ENCODE measurements around the gene DROSHA.

The DROSHA gene

DNA sequence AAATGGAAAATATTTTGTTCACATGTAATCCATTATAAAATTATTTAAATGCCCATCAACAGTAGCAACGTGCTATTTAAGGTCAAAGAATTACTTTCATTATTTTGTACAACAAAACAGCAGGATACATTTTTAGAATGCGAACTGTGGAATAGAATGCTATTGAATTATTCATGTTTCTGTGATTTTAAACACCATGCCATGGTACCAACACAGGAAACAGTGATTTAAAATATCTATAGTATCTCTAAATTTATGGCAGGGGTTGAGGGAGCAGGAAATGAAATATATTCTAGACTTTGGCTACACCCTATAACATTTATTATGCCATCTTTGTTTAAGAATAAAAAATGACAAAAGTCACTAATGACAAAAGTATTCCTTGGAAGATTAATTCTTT is 62.4 kb downstream of the DROSHA start:
- DNase-seq = no peak

DNA sequence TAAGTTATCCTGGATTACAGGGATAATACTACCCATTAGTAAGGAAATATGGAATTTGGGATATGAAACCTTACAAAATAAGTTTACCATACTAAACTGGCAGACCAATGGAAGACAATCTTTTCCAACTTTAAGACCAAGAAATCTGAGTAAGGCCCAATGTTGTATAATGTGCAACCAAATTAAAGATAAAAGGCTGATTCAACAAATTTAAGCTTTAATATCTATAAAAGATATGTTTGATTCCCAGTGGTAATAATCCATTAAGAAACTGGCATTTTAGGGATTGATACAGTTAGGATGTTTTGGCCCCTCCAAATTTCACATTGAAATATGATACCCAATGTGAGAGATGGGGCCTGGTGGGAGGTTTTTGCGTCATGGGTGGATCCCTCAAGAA is 66.6 kb downstream of the DROSHA start:
- no peak for DNase-seq

DNA sequence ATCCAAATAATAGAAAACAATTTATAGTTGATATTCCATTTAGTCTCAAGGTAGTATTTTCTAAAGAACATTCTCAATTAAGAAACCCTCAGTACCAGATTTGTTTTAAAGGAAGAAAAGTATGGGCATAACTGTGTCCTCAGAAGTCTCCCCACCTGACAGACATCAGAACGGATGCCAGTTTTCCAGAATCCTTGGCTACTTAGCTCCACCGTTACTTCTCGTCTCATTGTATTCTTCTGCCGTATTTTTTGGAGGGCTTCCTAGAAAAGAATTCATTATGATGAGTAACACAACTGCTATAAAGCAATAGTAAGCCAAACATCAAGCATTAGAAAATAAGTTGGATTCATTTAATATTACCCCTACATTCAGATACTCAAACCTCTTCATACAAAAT is 67.8 kb downstream of the DROSHA start:
- DNase-seq = no peak

DNA sequence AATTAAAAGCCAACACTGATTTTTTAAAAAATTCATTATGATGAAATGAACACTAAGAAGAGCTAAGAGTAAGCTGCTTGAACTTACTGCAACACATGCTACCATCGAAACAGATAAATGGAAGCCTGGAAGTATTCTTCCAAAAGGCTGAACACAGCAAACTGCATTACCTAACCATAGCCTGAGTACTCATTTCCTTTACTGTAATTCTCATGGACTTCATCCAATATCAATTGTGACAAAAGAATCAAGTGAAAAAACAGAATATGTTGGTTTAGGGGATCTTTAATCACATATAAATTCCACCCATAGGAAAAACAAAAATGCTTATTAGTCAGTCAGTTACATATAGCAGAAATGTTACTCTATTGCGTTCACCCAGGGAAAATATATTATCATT is 68.5 kb downstream of the DROSHA start:
- no peak for DNase-seq

DNA sequence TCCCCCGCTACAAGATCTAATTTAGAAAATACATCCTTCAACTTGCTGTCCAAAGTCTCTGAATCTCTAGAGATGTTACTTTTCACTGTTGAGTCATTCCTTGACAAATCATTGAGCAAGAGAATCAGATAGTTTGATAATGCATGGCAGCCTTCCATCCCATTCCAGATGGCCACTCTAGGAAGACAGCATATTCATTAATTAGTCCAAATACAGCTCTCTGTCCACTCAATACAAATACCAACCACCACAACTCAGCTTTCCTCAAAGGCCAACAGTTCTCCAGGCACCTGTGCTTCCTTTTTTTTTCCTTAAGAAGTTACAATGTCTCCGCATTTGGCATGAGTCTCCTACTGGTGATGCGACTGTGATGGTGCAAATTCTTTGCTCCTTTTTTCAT is 72.3 kb downstream of the DROSHA start:
- DNase-seq = no peak

DNA sequence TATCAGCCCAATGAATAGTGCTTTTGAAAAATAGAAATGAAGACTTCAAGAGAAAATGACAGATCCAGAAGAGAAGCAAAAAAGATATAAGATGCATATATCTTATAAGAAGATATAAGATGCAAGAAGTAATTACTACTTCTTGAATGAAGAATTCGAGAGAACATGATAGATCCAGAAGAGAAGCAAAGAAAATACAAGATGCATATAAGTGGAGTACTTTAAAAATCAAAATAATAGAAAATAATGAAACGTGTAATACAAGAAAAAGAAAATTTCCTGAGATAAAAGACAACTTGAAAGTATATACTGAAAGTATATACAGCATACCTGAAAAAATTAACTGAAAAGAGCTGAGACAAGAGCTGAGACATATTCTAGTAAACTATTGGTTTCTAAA is 76.7 kb downstream of the DROSHA start:
- no peak for DNase-seq

DNA sequence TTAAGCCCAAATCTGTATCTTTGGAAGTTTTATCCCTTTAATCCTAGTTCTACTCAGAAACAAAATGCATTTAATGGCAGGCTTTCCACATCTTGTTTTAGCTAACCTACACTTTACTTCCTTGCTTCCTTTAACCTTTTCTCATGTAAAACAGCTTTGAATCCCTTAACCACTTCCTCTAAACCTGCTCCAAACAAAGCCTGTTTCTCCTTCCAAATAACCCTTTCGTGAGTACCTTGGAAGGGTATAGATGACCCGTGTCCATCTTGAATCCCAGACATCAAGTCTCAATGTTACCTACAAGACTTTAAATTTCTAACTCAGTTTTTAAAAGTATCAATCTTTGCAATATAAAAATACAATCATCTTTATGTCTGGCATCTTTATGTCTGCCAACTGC is 78.4 kb downstream of the DROSHA start:
- no peak for DNase-seq

DNA sequence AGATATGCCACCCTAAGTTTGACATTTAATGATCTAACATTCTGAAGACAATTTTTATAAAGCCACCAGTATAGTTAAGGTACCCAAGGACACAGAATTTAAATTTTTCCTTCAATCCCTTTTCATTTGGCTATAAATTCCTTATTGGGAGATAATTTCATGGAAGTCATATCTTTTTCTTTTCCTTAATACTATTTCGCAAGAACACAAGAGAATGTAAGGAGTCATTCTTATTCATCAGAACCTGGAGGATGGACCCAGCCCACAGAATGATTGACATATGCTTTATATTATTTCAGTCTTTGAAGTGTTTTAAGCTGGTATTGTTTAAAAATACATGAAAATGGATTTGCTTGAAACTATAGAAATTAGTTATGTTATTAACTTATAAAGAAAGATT is 79.6 kb downstream of the DROSHA start:
- DNase-seq = no peak

DNA sequence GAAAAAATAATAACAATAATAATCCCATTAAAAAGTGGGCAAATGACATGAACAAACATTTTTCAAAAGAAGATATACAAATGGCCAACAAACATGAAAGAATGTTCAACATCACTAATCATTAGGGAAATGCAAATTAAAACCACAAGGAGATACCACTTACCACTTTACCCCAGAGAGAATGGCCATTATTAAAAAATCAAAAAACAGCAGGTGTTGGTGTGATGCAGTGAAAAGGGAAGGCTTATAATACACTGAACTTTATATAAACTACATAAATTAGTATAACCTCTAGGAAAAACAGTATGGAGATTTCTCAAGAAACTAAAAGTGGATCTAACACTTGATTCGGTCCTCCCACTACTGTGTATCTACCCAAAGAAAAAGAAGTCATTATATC is 81.9 kb downstream of the DROSHA start:
- DNase-seq = no peak

DNA sequence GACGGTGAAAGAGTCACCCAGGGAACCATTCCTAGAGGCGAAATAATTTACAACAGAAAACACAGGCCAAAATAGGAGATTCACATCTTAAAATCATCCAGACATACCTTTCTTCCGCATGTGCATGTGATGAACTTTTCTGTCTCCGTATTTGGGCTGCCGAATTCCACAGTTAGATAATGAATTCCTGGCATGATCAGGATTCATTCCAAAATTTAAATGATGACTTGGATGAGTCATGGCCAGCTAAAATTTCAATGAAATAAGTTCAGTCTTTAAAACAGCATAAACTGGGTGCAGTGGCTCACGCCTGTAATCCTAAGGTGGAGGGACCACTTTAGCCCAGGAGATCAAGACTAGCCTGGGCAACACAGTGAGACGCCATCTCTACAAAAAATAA is 82.7 kb downstream of the DROSHA start:
- no peak for DNase-seq

DNA sequence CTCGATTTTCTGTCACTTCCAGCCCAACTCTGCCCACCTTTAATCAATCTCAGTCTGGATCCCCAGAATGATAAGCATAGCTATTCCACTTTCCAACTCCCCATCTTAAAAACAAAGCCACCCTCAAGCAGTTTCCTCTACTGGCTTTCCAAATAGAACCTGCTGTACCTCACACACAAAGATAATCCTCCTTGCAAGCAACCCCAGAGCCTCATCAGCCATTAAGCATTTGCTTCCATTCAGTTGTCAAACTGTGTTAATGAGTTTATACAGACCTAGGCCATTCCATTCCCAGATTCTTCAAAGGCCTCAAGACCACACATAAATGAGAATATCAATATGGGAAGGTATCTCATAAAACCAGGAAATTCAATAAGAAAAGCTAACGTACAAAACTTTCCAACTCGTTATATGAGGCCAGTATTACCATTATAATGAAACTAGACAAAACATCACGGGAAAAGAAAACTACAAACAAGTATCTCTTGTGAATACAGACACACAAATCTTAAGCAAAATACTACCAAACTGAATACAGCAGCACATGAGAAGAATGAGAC is 86.8 kb downstream of the DROSHA start:
- no peak for DNase-seq

DNA sequence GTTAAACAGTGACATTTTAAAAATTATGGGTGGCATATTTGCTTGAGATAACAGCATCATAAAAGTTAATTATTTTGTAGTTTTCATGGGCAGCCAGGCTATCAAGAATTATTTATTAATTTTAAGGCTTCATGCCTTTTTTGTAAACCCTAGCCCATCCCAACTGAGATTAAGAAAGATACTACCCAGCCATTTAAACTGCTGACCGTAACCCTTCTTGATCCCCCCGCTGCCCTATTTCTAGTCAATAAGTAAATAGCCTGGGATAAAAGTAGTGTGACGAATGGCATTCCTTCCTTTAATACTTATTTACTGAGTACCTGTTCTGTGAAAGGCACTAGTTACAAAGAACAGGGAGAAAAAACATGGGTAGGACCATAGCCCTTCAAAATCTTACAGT is 88.3 kb downstream of the DROSHA start:
- DNase-seq = no peak

DNA sequence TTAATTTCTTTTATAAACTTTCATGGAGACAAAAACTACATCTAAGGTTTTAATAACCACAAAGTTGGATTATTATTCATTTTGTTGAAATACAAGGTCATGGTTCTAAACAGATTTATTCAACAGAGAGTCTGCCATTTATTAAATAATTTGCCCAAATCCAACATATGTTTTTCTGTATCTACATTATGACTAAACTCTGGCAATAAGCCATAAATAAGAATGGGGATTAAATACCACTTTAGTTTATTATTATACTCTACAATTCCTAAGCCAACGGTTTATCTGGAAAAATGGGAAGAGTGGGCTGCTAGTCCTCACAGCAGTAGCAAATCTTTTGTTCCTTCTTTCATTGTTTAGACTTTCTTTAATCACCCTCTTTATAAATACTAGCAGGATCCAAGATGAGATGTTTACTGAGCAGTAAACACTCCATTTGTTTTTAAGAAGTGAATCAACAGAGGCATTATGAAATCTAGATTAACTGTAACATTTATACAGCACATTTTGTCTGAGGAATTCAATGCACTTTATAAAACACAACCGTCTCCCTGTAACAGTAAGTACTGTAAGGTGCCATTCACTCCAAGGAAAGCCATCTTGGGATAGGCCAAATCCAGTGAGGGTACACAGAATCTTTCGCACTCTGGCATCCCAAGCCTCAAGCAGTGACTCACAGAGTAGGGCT is 89.7 kb downstream of the DROSHA start:
- DNase-seq = no peak

DNA sequence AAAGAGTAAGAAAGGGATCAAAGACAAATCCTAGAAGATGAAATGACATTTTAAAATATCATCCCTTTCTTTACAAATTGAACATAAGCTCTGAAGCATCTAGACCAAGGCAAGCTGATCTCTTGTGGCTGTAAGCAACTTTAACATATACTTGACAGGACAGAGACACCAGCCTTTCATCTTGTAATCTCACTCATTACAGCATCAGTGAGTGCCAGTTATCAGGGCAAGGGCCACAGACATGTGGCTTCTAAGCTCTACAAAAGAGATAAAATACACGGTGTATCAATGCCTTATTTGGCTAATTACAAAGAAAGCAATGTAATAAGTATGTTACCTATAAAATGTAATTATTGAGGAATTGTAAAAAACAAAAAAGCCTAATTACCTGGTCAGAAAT is 95.0 kb downstream of the DROSHA start:
- DNase-seq = no peak

DNA sequence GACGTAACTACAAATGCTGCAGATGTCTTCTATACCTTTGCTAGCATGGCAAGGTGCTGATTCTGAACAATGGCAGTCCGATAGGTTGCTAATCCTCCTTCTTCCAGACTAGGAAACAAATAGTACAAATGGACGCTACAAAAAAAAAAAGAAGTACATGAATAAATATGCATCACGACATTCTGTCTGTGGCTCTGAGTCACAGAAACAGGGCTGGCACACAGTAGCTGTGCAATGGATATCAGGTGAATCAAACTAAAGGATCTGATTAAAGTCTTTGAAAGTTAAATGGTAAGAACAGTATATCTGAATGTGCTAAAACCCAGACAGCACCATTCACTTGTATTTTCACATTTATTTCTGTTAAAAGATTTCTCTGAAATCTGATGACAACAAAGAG is 96.2 kb downstream of the DROSHA start:
- DNase-seq = no peak

DNA sequence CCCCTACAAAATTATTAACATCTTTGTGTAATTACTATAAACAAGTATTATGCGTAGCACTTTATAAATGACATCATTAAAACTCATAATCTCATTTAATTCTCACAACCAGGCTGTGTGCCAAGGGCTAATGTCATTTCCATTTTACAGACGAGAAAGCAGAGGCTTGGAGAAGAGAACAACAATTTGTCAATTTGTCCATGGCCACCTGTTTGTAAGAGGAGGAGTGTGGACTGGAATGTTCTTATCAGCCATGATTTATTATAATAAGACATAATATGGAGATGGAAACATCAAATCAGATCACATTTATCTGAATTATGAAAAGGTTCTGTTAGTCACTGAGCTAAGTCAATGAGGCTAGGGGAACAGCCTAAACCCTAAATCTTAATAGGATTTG is 97.0 kb downstream of the DROSHA start:
- no peak for DNase-seq

DNA sequence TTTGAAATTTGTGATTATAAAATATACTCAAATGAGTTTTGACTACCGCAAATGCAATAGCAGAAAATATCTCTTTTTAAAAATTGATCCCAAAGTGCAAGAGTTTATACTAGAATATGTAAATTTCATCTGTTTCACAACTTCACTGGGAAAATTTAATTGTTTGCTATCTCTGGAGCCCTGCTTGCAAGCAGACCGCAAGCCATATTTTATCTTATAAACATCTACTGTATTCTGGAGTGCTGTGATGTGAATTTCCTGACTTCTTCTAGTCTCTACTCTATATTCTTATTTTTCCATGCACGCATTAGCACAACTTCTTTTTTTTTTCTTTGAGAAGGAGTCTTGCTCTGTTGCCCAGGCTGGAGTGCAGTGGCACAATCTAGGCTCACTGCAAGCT is 98.7 kb downstream of the DROSHA start:
- DNase-seq = no peak

DNA sequence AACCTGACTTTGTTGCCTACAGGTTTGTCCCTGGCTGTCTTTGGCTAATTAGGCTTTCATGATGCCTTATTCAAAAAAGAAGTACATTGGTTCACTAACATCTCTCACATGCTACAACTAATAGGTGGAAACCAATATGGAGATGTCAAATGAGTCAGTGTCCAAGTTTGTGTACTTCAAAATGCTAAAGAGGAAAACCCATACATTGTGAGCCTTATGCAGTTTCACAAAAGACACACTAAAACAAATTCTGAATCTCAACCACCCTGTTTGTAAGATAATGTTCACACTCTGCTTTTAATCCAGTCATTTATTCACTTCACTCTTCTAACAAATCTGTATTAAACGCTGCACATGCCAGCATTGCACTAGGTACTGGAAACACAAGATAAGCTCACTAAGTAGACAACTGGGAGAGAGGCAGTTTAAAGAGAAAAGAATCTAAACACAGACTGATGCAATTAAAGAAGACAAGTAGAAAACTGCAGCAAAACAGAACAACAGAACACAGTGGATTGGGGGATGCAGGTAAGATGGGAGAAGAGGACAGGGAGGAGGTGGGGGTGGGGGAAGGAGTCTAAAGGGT is 104.1 kb downstream of the DROSHA start:
- no peak for DNase-seq

DNA sequence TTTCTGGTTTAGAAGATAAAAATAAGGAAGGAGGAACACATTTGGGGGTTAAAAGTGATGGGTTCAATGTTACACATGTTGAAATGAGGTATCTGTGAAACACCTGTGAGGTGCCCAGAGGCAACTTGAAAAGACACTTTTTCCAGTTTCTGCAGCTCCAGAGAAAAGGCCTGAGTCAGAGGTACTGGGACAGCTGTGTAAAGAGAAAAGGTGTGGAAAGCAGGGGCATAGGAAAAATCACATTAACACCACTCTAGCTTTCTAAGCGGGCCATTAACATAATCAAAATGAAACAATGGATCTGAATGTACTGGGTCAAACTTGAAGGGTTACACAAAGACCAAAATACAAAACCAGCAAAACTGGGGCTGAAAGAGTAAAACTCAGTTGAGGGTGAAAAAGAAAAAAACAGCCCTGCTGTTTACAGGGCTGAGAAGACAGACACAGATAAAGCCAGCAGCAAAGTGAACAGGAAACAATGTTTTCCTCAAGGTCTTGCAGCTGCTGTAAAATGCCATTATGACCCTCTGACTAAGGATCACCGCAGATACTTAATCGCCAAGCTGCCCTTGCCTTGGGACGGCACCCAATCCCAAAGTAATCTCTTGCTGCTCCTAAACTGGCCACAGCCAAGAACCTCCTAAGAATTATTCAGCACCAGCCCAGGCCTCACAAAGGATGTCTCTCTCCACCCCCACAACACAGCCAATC is 104.7 kb downstream of the DROSHA start:
- DNase-seq = no peak

DNA sequence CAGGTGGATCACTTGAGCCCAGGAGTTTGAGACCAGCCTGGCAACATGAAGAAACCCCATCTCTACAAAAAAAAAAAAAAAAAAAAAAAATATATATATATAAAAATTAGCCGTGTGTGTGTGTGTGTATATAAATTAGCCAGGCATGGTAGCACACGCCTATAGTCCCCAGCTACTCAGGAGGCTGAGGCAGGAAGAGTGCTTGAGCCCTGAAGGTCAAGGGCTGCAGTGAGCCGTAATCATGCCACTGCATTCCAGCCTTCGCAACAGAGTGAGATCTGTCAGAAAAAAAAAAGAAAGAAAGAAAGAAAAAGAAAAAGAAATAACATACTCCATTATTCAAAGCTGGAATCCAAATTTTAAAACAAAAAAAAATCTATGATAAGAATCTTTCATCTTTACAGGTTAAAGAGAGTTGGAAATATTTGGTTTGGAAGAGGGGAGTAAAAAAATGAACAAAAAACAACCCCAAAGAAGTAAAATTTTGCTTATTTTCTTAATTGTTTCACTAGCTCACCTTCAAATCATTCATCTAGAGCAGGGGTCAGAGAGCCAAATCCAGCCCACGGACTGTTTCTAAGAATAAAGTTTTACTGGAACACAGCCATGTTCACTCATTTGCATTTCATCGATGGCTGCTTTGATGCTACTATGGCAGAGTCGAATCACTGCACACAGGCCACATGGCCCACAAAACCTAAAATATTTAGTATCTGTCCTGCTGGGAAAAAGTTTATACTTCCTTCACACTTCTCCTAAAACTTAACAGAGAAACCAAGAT is 109.9 kb downstream of the DROSHA start:
- no peak for DNase-seq

DNA sequence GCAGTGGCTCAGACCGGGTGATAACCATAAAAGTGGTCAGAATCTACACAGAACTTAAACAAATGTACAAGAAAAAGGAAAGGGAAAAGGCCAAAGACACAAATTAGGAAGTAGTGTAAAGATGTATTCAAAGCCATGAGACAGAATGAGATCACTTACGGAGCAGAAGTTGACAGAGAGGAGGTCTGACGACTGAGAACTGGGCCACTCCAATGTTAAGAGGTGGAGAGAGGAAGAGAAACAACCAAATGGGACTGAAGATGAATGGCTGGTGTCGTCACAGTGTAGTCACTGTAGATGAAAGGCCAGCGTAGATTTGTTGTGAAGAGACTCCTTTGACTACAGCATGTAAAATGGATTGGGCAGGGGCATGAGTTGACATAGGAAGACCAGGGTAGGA is 114.4 kb downstream of the DROSHA start:
- DNase-seq = peak; percentile 27 to 65

DNA sequence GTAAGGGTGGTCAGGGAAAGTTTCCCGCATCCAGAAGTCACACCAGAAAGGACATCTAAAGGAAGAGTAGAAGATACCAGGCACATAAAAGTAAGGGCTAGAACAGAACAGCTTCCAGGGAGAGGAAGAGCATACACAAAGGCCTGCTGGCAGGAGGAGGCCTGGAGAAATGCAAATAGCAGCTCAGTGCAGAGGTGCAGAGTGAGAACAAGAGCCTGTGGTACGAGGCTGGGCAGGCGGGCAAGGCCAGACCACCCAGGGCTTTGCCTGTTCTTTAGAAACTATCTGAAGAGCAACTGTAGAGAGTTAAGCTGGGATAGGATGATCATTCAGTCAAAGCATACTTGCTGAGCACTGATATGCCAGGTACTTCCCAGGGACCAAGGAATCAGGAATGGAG is 115.3 kb downstream of the DROSHA start:
- no peak for DNase-seq

DNA sequence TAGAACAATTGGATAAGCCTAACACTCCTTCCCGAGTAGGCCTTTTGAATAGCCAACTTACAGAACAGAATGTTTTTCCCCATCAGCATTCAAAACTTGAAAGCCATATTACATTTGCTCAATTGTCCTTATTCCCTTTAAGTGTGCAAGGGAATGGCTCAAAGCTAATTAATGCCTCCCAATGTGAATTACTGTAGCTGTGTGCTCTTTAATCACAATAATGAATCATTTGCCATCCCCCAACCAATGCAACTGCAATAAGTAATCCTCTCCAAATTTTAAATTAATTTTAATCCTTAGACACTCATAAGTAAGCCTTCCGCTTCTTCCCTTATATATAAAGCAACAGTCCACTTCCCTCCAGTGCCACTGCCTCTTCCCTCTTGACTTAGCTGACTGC is 115.9 kb downstream of the DROSHA start:
- DNase-seq = no peak

All from inflammatory macrophage treated with lipopolysaccharide for 1 hour (primary cell).